DMS153 treated with DMSO at 0.1 percent for 48 hours (cell line): ENCODE measurements around the gene TREX2.

Experiments
- DNase-seq: peaks from one replicate; lab custom pipeline; 2025; ENCODE audit not compliant: unreplicated experiment; lab: John Stamatoyannopoulos, UW

Gene TREX2

GRCh38 chrX:153476666-153477363 lies 31.0 kb upstream of the TREX2 start:
- no peak for DNase-seq

- DNase-seq, result no peak
Observed at GRCh38 chrX:153475751-153476281, 30.0 kb upstream of the TREX2 start.

- DNase-seq, result no peak
Observed at GRCh38 chrX:153475271-153475670, 29.4 kb upstream of the TREX2 start.

GRCh38 chrX:153474718-153475117 lies 28.9 kb upstream of the TREX2 start:
- DNase-seq, result no peak

GRCh38 chrX:153474266-153474665 lies 28.4 kb upstream of the TREX2 start:
- DNase-seq, result no peak

GRCh38 chrX:153473126-153473525 lies 27.3 kb upstream of the TREX2 start:
- no peak for DNase-seq

- DNase-seq, result no peak
Observed at GRCh38 chrX:153471663-153472280, 25.9 kb upstream of the TREX2 start.

GRCh38 chrX:153470411-153471363 lies 24.8 kb upstream of the TREX2 start, which contains the start of gene HAUS7:
TSS of gene HAUS7 (minus strand) at chrX:153470576. CDS start at chrX:153470557, 19 bp downstream.
- DNase-seq, result peak; percentile 98

GRCh38 chrX:153469811-153470410 lies 24.1 kb upstream of the TREX2 start:
- peak; percentile 35 for DNase-seq

GRCh38 chrX:153468008-153468580 lies 22.2 kb upstream of the TREX2 start:
- no peak for DNase-seq

- DNase-seq, result no peak
Observed at GRCh38 chrX:153465691-153466380, 20.0 kb upstream of the TREX2 start.

GRCh38 chrX:153464116-153464515 lies 18.3 kb upstream of the TREX2 start:
- DNase-seq, result no peak

GRCh38 chrX:153463556-153463955 lies 17.7 kb upstream of the TREX2 start:
- DNase-seq, result no peak

- no peak for DNase-seq
Observed at GRCh38 chrX:153463031-153463430, 17.2 kb upstream of the TREX2 start.

- DNase-seq, result no peak
Observed at GRCh38 chrX:153462291-153462690, 16.4 kb upstream of the TREX2 start.

GRCh38 chrX:153460826-153461225 lies 15.0 kb upstream of the TREX2 start:
- DNase-seq, result peak; percentile 21

- no peak for DNase-seq
Observed at GRCh38 chrX:153459986-153460385, 14.1 kb upstream of the TREX2 start.

- DNase-seq, result no peak
Observed at GRCh38 chrX:153458476-153458875, 12.6 kb upstream of the TREX2 start.

GRCh38 chrX:153457827-153458466 lies 12.1 kb upstream of the TREX2 start:
- DNase-seq, result no peak
